Upper lobe of right lung (tissue), 1 donor: Measurements from ENCODE around the gene NGF. TPM values are rescaled to one million over a fixed set of nuclear protein-coding genes. Genes with fewer than 3 reads are reported as not detected.
A peak's percentile ranks its signal among the peaks of the same experiment; 100 is the strongest.

Experiments used
- ATAC-seq: fragments of 200-7000 bp; cut with Tn5 transposase; one replicate; pipeline ENCODE4 v1.9.1; 2020; ENCODE audit warnings: mild to moderate bottlenecking, moderate library complexity
- DNase-seq: peaks from one replicate; pipeline ENCODE4 v3.0.0-alpha.2; 2020
- H3K27ac ChIP-seq: fragments of 200-600 bp; one replicate; pipeline ENCODE4 v1.8.0; 2022
- H3K27me3 ChIP-seq: fragments of 200-600 bp; one replicate; pipeline ENCODE4 v1.8.0; 2022; ENCODE audit warnings: mild to moderate bottlenecking
- H3K36me3 ChIP-seq: fragments of 200-600 bp; one replicate; pipeline ENCODE4 v1.8.0; 2022
- H3K4me1 ChIP-seq: fragments of 200-600 bp; one replicate; pipeline ENCODE4 v1.8.0; 2022
- H3K4me3 ChIP-seq: fragments of 200-600 bp; one replicate; pipeline ENCODE4 v1.8.0; 2022; ENCODE audit warnings: mild to moderate bottlenecking
- H3K9me3 ChIP-seq: fragments of 200-600 bp; one replicate; pipeline ENCODE4 v1.8.0; 2022
- intact Hi-C: fragments of 100-400 bp; cut with DNase I; formaldehyde crosslinking; loops from one replicate; pipeline ENCODE4 v1.11.0; 2022
- total RNA-seq: library from RNA; stranded (reverse); fragmentation: NEBNext Ultra II Directional; extraction: Animal tissue kit (Norgen Biotek cat#: 25700); gene quantifications from one replicate; pipeline ENCODE4 v1.2.1, GENCODE V29; 2021
- TF ChIP-seq, protein P1 (sequence below): fragments of 200-600 bp; IDR thresholded peaks from one replicate; pipeline ENCODE4 v1.8.0; 2022; ENCODE audit warnings: antibody characterized with exemption
- donor health status: DM: no; HTN: yes; CAD: no; lungs with severe emphysema.

NGF gene
- total RNA-seq, 1 donor from 2014 or later = 1.0 TPM

DNA sequence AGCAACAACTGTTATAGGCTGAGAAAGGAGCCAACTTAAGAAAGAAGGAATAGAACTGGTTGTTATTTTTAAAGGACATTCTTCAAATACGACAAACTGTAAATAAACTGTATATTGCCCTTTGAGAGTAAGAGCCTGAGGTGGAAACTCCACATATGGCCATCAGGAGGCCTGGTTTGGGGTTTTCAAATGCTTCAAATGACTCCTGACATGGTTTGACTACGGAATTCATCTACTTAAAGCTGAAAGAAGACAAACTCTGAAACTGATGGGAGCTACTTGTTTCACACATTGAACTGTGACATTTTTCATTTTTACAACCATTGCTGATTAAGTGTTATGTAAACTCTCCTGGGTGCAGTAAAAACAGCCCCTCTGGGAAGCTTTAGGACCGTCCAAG, 59.8 kb downstream of the NGF start:
- intact Hi-C loops = no loop called here
- TF ChIP-seq, protein P1, sequence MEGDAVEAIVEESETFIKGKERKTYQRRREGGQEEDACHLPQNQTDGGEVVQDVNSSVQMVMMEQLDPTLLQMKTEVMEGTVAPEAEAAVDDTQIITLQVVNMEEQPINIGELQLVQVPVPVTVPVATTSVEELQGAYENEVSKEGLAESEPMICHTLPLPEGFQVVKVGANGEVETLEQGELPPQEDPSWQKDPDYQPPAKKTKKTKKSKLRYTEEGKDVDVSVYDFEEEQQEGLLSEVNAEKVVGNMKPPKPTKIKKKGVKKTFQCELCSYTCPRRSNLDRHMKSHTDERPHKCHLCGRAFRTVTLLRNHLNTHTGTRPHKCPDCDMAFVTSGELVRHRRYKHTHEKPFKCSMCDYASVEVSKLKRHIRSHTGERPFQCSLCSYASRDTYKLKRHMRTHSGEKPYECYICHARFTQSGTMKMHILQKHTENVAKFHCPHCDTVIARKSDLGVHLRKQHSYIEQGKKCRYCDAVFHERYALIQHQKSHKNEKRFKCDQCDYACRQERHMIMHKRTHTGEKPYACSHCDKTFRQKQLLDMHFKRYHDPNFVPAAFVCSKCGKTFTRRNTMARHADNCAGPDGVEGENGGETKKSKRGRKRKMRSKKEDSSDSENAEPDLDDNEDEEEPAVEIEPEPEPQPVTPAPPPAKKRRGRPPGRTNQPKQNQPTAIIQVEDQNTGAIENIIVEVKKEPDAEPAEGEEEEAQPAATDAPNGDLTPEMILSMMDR = no peak
- Histone ChIP-seq H3K27ac (no peak overlapping the region), H3K27me3 (no peaks in the 10 kb centered on the region), H3K4me3 (no peak overlapping the region), H3K36me3 (no peaks in the 10 kb centered on the region), H3K9me3 (no peaks in the 10 kb centered on the region), H3K4me1 (no peaks in the 10 kb centered on the region)
- ATAC-seq (no peak), DNase-seq (no peak)

DNA sequence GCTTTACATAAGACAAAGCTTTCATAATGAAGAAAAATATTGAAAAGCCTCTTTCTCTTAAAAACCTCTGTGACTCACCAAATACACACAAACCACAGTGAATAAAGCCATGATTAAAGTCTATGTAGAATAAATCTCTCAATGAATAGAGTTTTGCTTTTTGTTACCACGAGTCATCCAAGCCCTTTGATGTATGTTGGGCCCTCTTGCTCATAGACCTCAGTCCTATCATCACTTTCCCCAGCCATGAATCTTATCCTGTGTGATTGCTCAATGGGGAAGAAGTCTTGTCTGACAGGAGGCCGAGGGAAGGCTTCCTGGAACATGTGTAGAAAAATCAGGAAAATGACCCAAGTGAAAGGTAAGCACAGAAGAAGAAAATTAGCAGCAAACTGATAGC, 60.8 kb downstream of the NGF start:
- no peaks in the 10 kb centered on the region for H3K27me3 ChIP-seq
- no peaks in the 10 kb centered on the region for H3K9me3 ChIP-seq
- ATAC-seq (no peak), DNase-seq (no peak)
- TF ChIP-seq, protein P1 = no peak
- intact Hi-C loops = no loop called here
- H3K36me3 ChIP-seq = no peaks in the 10 kb centered on the region
- H3K4me1 ChIP-seq = no peaks in the 10 kb centered on the region
- no peak overlapping the region for H3K4me3 ChIP-seq
- no peak overlapping the region for H3K27ac ChIP-seq

DNA sequence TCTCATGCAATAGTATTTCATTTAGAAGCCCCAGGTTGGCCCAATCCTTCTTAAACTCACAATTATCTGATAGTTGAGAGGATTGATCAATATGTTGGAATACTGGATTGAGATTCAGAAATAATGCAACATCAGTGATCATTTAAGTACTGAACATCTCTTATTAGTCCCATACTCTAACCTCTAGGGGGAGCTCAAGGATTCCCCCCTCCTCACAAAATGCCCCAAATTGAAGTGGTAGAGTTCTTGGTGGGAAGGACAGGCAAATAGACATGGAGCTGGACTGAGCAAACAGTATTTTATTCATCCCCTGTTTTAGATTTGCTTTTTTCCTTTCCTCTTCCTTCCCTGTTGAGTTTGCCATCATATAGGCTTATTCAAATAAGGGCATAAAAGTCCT, 62.8 kb downstream of the NGF start:
- no peaks in the 10 kb centered on the region for H3K9me3 ChIP-seq
- ATAC-seq (peak; percentile 40), DNase-seq (no peak)
- no peaks in the 10 kb centered on the region for H3K27me3 ChIP-seq
- H3K36me3 ChIP-seq = no peaks in the 10 kb centered on the region
- H3K4me3 ChIP-seq = no peak overlapping the region
- TF ChIP-seq, protein P1 = peak; percentile 54
- no peaks in the 10 kb centered on the region for H3K4me1 ChIP-seq
- intact Hi-C loops = no loop called here
- H3K27ac ChIP-seq = no peak overlapping the region

DNA sequence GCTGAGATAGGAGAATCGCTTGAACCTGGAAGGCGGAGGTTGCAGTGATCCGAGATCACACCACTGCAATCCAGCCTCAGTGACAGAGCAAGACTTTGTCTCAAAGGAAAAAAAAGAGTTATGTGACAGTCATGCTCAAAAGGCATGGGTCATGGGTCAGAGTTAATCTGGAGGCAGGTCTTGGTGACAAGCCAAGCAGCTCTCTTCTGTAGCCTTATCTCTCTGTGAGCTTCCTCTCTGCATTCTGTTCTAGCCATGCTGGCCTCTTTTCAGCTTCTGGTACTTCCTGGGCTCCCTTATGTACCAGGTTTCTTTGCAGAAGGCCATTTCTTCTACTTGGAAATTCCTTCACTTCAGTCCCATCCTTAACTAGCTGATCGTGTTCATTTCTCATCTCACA, 63.6 kb downstream of the NGF start:
- Histone ChIP-seq H3K9me3 (no peaks in the 10 kb centered on the region), H3K27me3 (no peaks in the 10 kb centered on the region), H3K4me3 (no peak overlapping the region), H3K36me3 (no peaks in the 10 kb centered on the region), H3K4me1 (no peaks in the 10 kb centered on the region), H3K27ac (no peak overlapping the region)
- DNase-seq (no peak), ATAC-seq (no peak)
- intact Hi-C loops = no loop called here
- TF ChIP-seq, protein P1 = no peak

DNA sequence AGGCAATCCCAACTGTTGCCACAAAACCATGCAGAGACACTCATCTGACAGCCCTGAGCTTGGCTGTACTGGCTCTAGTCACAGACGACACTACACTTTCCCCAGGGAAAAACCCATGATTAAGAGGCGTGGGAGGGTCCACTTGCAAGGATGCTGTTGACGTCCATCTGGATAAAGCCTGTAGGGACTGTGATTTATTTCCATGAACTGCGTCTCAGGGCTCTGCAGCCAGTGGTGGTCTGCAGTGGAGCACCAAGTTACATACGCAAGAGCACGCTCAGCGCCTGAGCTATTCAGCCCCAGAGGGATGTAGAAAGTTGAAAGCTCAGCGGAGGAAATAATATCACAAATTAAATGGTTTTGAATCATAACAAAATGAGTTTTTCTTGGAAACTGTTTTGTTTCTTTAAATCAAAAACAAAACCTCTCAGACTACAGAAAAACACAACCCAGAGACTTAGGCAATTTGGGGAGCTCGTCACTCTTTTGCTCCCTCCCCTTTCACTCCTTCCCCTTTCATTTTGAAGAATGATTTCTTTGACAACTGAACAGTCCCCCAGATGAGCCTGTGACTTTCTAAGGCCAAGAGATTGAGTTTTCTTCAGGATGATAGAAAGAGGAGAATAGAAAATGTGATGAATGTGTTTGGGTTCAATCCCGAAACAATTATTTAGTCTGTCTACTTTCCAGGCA, 71.2 kb downstream of the NGF start:
- intact Hi-C loops = no loop called here
- Histone ChIP-seq H3K4me1 (no peaks in the 10 kb centered on the region), H3K27me3 (no peaks in the 10 kb centered on the region), H3K27ac (no peak overlapping the region), H3K36me3 (no peaks in the 10 kb centered on the region), H3K9me3 (no peaks in the 10 kb centered on the region), H3K4me3 (no peak overlapping the region)
- TF ChIP-seq, protein P1 = no peak
- ATAC-seq (no peak), DNase-seq (no peak)

DNA sequence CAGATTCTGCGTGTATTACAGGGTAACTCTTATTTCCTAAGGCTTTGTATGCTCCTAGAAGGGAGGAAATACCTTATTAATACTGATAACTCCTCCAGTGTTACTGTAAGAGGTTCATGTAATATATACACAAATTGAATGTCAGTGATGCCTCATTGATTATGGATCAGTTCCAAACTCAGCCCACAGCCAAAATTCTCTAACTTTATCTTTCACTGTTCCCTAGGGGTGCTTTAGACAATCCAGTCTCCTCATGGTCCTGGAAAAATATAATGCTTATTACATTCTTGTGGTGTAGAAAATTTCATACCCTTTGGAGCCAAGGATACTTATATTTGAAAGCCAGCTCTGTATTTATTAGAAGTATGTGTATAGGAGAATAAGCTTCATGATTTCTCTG, 73.0 kb downstream of the NGF start:
- no peaks in the 10 kb centered on the region for H3K27me3 ChIP-seq
- H3K4me1 ChIP-seq = no peaks in the 10 kb centered on the region
- H3K36me3 ChIP-seq = no peaks in the 10 kb centered on the region
- H3K9me3 ChIP-seq = no peaks in the 10 kb centered on the region
- DNase-seq = no peak
- H3K27ac ChIP-seq = no peak overlapping the region
- TF ChIP-seq, protein P1 = no peak
- no peak overlapping the region for H3K4me3 ChIP-seq
- ATAC-seq = no peak
- intact Hi-C loops = no loop called here
